A673 (cell line): Measurements from ENCODE around the gene MEGF11. TPM values are rescaled to one million over a fixed set of nuclear protein-coding genes. Genes with fewer than 3 reads are reported as not detected.

Source experiments
- BruUV-seq: library from RNA; stranded (reverse); fragments of 400-500 nt; replicated peaks from 2 replicates; lab custom pipeline; 2021; lab: Mats Ljungman, UMichigan
- CTCF ChIA-PET: fragments of 300-600 bp; sonication (Branson Sonifier 250); formaldehyde crosslinking; loops from one replicate; lab custom pipeline; 2022; ENCODE audit warnings: antibody characterized with exemption; lab: Charles Lee
- POLR2A ChIA-PET: fragments of 300-600 bp; sonication (Branson Sonifier 250); formaldehyde crosslinking; loops from one replicate; lab custom pipeline; 2022; ENCODE audit warnings: antibody characterized with exemption; ENCODE audit not compliant: low non-redundant PET; lab: Charles Lee
- DNase-seq: peaks from one replicate; pipeline ENCODE4 v3.0.0-alpha.2; 2015; ENCODE audit warnings: low spot score
- H3K27ac ChIP-seq: fragments of 200-600 bp; sonication (generic); 2 replicates; pipeline ENCODE4 v1.5.1; 2016; ENCODE audit warnings: mixed run types, low read depth, mild to moderate bottlenecking, mixed read lengths, antibody characterized with exemption, low read length; ENCODE audit not compliant: poor library complexity, severe bottlenecking
- H3K27me3 ChIP-seq: fragments of 200-600 bp; sonication (generic); replicated peaks from 2 replicates; pipeline ENCODE4 v1.6.1; 2017; ENCODE audit warnings: mixed run types, low read depth, mild to moderate bottlenecking, mixed read lengths, antibody characterized with exemption, low read length; ENCODE audit not compliant: insufficient read depth, poor library complexity
- H3K36me3 ChIP-seq: fragments of 200-600 bp; sonication (generic); 2 replicates; pipeline ENCODE4 v1.6.1; 2016; ENCODE audit warnings: mixed run types, mild to moderate bottlenecking, mixed read lengths, antibody characterized with exemption, low read length; ENCODE audit not compliant: insufficient read depth, poor library complexity, severe bottlenecking
- H3K4me1 ChIP-seq: fragments of 200-600 bp; sonication (generic); 2 replicates; pipeline ENCODE4 v1.6.1; 2017; ENCODE audit warnings: mixed run types, mild to moderate bottlenecking, mixed read lengths, antibody characterized with exemption, low read length; ENCODE audit not compliant: insufficient read depth, poor library complexity, severe bottlenecking
- H3K4me3 ChIP-seq: fragments of 200-600 bp; sonication (generic); 2 replicates; pipeline ENCODE4 v1.5.1; 2016; ENCODE audit warnings: low read depth, mixed run types, mild to moderate bottlenecking, mixed read lengths, low read length; ENCODE audit not compliant: poor library complexity, severe bottlenecking
- H3K9me3 ChIP-seq: fragments of 200-600 bp; sonication (generic); 2 replicates; pipeline ENCODE4 v1.6.1; 2016; ENCODE audit warnings: mixed run types, low read depth, mild to moderate bottlenecking, mixed read lengths, antibody characterized with exemption, low read length; ENCODE audit not compliant: poor library complexity, severe bottlenecking
- CTCF ChIP-seq: fragments of 300-800, 200-600 bp; sonication (generic); conservative IDR thresholded peaks from 2 replicates; pipeline ENCODE4 v1.5.1; 2017; ENCODE audit warnings: low read depth, mild to moderate bottlenecking, antibody characterized with exemption, low read length, moderate library complexity, mixed read lengths
- EZH2 ChIP-seq: fragments of 200-600 bp; sonication (generic); IDR thresholded peaks from 2 replicates; pipeline ENCODE4 v1.6.1; 2017; ENCODE audit warnings: borderline replicate concordance, low read depth, mild to moderate bottlenecking, mixed read lengths, antibody characterized with exemption, low read length; ENCODE audit not compliant: poor library complexity, severe bottlenecking
- intact Hi-C: fragments of 100-400 bp; cut with micrococcal nuclease; formaldehyde crosslinking; loops from one replicate; pipeline ENCODE4 v1.10.0; 2022; ENCODE audit not compliant: unreplicated experiment
- total RNA-seq: library from RNA; stranded (reverse); gene quantifications from 2 replicates; pipeline ENCODE4 v1.2.3, GENCODE V29; 2021

MEGF11 gene
- total RNA-seq, 1 experiment from 2014 or later, result 0.43 TPM

DNA sequence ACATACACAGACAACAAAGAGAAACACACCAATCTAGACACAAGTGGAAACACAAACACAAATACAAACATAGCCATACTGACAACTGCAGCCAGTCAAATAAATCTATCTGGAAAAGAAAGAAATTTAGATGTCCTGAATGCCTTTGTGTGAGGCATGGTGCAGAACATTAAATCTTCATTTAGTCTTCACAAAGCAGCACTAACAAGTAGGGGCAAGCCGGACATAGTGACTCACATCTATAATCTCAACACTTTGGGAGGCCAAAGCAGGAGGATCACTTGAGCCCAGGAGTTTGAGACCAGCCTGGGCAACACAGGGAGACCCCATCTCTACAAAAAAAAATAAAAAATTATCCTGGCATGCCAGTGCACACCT lies 11.7 kb downstream of the MEGF11 start:
- intact Hi-C loops, result no loop called here
- BruUV-seq, result no TSS peak
- TF ChIP-seq CTCF (no peak), EZH2 (no peak)
- no peak for DNase-seq
- H3K36me3 ChIP-seq, result no peaks in the 10 kb centered on the region
- ChIA-PET CTCF (no interaction called here), POLR2A (no interaction called here)
- no peaks in the 10 kb centered on the region for H3K9me3 ChIP-seq
- H3K27me3 ChIP-seq, result peaks cover 47% of the 10 kb centered on the region
- H3K4me1 ChIP-seq, result no peaks in the 10 kb centered on the region
- H3K27ac ChIP-seq, result no peak overlapping the region
- H3K4me3 ChIP-seq, result no peak overlapping the region

DNA sequence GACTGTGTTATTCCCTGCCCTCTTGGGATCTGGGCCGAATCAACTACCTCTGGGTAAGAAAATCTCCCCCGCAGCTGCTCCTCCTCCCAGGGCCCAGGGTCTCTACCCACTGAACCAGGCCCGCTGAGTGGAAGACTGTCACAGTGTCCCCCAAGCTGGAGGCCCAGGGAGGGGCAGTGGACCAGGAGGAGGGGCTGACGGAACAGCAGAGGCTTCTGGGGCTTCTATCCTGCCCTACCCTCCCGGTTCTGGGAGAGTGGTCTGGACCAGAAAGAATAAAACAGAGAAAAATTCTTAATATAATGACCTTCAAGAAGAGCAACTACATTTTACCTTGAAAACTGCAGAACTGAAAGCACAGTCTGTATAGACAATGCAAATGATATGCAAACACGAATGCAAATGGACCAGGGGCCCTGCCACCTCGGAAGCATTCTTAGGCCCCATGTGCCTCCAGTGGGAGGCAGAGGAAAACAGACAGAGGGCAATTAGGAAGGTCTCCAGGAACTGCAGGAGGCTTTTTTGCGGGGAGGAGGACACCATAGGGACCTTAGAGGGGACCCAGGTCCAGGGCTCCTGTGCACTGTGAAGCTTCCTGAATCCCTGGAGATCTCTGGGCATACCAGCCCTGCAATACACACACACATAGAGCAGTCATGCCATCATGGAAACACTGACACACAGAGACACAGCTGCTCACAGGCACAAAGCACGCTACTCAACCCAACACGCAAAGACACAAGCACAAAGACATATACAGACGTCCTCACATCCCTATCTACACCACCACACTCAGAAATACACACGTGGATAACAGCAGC lies 12.3 kb downstream of the MEGF11 start:
- BruUV-seq, result no TSS peak
- Histone ChIP-seq H3K4me1 (no peaks in the 10 kb centered on the region), H3K27ac (no peak overlapping the region), H3K27me3 (peaks cover 53% of the 10 kb centered on the region), H3K36me3 (no peaks in the 10 kb centered on the region), H3K9me3 (no peaks in the 10 kb centered on the region), H3K4me3 (no peak overlapping the region)
- ChIA-PET CTCF (no interaction called here), POLR2A (no interaction called here)
- DNase-seq, result no peak
- intact Hi-C loops, result no loop called here
- TF ChIP-seq EZH2 (no peak), CTCF (no peak)

DNA sequence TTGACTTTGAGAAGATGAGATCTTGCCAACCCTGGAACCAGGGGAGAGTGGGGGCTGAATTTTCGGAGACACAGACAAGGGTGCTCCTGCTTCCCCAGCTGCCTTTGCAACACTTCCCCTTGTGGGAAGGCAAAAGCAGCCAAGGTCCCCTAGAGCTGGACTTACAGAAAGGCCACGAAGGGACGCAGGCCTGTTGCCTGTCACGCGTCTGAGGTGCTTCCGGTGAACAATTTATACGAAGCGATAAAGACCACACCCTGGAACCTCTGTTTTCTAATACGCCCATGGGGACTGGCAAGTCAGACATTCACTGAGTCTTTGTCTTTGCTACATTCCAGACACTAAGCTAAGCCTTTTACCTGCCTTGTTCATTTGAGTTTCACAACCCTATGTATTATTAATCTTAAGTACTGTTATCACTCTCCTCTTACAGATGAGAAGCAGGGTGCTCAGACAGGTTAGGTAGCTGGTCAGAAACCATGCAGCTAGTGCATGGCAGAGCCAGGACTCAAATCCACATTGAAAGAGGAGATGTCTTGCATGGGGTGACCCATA lies 13.2 kb downstream of the MEGF11 start:
- no peaks in the 10 kb centered on the region for H3K36me3 ChIP-seq
- CTCF ChIA-PET, result interaction anchor here (0.6 kb wide), 1 partner anchor 188 kb away, joined by 4 read pairs; no protein-coding TSS in a partner anchor
- POLR2A ChIA-PET, result no interaction called here
- intact Hi-C loops, result no loop called here
- H3K4me3 ChIP-seq, result no peak overlapping the region
- no peaks in the 10 kb centered on the region for H3K4me1 ChIP-seq
- DNase-seq, result no peak
- BruUV-seq, result no TSS peak
- no peak for TF ChIP-seq CTCF
- no peak for TF ChIP-seq EZH2
- H3K9me3 ChIP-seq, result no peaks in the 10 kb centered on the region
- H3K27ac ChIP-seq, result no peak overlapping the region
- peaks cover 60% of the 10 kb centered on the region for H3K27me3 ChIP-seq
